HG03159 (cell line): ENCODE results near the gene INPP4B.

Experiments
- ATAC-seq: cut with Tn5 transposase; IDR thresholded peaks from one replicate; pipeline ENCODE4 v1.9.1; 2021; ENCODE audit warnings: mild to moderate bottlenecking, moderate library complexity; ENCODE audit not compliant: unreplicated experiment

INPP4B gene

DNA sequence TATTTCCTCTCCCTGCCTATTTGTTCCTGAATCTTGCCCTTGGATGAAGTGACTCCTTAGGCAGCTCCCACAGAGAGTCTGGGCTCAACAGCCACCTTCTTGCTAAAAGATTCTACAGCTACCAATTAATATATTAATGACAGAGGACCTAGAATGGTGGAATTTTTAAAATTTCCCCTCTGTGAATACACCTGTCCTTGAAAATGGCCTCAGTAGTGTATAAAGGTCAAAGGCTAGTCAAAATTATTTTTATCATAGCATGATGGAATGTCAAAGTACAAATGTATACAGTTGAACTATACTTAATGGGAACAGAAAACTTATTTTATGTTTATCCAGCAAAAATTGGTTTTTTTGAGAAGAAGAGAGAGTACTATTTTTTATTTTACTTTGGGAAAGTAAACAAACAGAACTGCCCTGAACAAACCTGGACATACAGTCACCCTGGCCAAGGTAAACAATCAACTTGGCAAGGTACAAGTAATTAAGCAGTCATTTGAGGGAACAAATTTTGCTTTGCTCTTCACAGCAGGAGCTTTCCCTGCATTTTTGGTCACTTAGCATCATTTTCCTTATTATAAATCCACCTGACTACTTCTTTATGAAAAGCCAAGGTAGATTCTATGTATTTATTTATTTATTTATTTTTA is 250.8 kb downstream of the INPP4B start:
- ATAC-seq = no peak

DNA sequence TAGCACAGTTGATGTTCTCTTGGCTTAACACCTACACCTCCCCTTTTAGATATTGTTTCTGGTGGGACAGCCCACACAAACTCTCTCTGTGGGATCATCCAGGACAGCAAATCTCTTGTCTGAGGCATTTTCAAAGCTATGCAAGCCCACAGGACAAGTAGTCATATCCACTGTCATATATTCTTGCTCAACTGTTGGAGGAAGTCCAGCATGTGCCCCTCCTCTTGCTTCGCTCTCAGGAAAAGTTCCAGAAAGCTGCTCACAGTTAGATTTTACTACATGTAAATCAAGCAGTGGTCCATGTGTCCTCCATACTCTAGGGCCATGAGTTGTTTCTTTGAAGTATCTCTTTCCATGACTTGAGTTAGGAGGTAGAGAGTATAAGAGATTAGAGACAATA is 260.7 kb downstream of the INPP4B start:
- ATAC-seq = no peak

DNA sequence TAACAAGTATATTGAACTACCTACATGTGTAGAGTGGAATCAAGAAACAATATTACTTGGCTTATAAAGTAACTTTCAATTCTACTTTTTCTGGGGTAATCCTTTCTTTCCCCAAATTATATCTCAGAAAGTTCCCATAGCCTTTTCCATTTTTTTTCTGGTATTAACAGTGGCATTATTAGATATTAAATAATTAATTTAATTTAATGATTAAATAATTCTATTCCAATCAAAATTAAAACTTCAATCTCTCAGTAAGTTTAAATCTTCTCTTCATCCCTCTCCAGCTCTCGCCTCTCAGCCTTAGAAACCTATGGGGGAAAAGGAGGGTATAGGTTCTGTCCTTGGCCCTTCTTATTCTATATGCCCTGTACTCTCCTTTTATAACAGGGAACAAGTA is 262.4 kb downstream of the INPP4B start:
- ATAC-seq = no peak

DNA sequence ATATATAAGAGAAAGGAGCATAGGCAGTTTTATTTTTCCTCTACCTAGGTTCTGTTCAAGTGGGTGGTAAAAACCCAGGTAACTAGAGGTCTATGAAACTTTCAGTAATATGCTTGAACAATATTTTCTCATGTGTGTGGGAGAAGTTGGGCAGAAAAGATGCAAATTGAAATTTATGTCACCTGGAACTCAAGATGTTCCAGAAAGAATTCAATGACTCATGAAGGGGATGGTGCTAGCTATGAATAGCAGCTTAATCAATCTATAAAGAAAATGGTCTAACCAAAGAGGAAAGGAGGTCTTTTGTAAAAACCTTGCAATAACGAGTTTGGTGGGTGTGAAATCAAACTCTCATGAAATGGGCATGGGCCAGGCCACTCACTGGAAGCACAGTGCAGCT is 263.8 kb downstream of the INPP4B start:
- no peak for ATAC-seq

DNA sequence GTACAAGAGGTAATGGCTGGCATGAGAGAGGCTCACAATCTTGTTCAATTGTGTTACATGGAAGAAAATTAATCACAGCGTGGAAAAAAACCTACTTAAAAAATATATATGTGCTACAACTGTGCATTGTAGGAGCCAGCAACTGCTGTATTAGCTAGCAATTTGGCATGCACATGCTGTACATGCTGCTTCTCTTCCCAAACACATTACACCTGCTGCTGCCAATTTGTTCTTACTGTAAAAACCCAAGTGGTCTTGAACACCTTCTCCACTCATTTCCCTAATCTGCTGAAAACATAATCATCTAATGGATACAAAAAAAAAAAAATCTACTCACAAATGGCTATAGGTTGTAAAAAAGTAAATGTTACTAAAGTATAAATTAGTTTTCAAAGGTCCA is 264.2 kb downstream of the INPP4B start:
- no peak for ATAC-seq

DNA sequence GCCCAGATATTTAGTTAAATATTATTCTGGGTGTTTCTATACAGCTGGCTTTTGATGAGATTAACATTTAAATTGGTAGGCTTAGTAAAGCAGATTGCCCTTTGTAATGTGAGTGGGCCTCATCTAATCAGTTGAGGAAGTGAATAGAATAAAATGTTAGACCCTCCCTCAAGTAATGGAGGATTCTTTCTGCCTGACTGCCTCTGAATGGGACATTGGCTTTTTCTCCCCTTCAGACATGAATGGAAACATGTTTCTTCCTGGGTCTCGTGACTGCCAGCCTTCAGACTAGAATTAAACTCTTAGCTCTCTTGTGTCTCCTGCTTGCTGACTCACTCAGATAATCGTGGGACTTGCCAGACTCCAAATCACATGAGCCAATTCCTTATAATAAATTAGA is 266.7 kb downstream of the INPP4B start:
- ATAC-seq = no peak

DNA sequence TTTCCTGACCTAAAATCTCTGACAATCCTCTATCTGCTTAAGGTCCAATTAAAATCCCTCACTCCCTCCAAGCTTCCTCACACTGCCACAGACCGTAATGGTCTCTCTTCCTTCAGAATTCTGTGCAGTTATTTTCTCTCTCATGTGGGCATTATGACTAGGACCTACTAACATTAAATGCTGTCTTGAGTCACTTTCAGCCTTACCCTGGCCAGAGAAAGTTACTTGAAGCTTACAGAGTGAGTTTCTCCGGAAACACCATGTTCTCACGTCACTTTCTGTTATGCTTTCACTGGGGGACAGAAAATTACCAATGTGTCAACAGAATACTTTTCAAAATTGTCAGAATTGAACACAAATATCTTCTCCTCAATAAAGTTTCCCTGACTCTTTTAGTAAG is 271.8 kb downstream of the INPP4B start:
- no peak for ATAC-seq

DNA sequence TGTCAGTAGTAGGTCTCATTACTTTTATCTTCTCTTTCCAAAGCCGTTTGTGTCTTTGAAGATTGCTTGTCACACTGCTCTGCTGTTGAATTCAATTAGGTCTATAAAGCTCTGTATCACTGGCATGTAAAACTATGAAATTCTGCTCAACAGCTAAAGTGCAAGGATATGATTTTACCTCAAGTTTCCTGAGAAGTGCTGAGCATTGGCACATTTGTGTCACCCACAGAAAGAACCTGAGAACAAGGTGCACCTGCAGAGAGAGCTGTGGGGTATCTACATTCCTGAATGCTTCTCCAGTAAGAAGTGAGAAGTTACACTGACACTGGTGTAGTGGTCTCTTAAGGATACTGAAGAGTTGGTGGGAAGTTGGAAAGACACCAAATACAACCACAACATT is 274.0 kb downstream of the INPP4B start:
- ATAC-seq = no peak

DNA sequence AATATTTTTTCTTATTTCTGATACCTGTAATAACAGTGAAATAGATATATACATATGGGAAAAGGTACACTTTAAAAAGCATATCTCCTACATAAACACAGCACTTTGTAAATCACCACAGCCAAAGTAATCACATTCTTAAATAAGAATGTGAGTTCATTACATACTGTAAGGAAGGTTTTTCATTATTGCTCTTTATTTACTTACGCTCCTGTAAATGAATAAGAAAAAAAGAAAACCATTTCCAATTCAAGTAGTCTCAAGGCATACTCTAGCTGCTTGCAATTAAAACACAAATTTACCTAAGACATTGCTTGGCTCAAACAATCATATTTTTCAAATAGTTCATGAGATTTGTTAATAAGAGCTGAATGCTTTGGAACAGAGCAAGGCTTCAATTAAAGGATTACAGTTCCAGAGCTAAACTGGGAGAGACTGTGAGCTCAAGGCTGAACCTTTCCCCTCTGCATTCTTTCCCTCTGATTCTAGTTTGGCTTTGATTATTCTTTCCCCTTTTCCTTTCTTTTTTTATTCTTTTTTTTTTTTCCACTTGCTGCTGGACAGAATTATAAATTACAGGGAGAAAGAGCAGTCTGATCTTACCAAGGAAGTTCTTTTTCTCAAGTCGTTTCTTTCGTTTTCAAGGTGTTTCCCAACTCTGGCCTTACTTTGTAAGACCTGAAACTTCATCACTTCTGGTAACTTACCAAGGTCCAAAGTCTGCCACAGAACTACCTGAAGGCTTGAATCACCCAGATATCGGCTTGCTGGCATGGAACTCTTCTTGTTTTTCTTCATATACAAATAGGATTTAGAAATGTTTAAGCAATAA is 278.3 kb downstream of the INPP4B start:
- ATAC-seq = no peak

DNA sequence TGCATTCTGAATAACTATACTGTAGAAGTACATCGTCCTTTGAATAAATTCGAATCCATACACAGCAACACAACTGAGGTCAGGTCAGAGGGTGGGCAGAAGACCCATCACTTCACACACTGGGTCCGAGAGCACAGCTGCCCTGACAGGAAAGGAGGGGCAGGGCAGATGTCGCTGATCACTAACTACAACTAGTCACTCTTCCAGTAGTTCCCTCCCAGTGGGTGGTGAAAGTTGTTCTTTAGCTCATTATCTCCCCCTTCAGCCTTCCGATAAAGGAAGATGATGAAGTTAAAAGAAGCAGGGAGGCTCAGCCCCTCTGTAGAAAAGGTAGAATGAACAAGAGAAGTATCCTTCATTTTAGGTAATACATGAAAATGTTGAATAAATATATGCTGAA is 278.9 kb downstream of the INPP4B start:
- ATAC-seq = no peak

DNA sequence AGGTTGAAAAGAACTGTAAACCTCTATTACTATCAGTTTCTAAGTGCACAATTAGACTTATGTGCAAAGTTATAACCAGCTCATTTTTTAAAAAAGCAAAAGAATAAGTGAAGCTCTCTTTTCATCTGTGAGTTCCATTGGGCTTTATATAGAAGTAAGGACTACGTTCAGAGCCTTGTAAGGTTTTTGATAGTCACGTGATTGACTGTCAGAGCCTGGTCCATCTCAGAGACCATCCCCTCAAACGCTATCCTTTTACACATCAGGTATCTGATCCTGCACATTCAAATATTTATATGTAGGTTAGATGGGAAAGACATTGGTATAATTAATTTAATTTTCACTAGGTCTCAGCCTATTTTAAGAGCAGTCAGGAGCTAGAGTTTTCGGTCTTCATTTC is 279.3 kb downstream of the INPP4B start:
- no peak for ATAC-seq

DNA sequence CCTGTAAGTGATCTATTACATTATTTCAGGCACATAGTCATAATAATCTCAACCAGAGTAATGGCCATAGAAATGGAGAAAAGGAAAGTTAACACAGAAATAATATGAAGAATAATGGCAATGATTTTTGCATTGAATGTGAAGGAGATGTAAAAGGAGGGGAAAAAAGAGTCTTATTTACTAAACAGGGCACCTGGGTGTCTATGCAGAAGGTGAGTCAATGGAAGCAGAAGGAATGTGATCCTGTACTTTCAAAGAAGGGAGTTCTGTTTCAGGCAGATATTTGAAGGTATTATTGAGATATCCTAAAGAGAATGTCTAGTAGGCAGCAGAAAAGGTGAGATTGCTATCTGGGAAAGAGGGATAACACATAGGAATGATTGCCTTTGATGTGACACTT is 279.9 kb downstream of the INPP4B start:
- ATAC-seq = no peak

DNA sequence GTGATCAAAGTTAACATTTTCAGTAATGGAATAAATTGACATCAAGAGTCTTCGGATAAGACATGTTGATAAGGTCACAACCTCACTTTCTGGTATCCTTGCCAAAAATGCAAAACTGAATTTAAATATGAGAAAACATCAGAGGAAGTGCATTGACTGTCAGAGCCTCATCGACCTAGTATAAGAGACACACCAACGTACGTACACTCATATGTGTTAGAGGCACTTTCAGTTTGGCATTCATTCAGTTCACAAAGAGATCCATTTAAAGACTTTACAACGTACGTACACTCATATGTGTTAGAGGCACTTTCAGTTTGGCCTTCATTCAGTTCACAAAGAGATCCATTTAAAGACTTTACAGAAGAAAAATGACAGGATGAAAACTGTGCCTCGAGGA is 280.3 kb downstream of the INPP4B start:
- ATAC-seq = peak; percentile 47

DNA sequence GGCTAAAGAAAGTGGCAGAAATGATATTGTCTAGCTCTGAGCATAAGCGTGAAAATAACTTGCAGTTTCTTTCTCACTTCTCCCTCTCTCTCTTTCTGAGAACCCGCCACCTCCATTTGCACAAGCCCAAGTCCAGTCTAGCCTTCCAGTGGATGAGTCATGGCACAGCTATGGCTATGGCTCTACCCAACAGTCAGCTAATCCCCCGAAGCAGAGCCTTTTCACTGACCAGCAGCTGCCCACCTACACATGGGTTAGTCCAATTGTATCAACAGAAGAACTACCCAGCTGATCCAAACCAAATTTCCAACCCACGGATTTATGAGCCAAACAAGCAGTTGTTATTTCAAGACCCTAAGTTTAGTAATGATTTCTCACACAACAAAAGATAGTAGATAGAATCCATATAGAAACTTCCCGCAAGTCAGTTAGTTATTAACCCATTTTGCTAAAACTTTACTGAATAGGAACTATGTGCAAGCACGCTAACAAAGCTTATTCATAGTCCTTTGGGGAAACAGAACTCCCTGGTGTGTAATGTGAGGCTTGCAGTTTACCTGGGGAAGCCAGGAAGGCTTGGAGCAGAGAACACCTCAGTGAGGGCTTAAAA is 282.3 kb downstream of the INPP4B start:
- ATAC-seq = no peak

DNA sequence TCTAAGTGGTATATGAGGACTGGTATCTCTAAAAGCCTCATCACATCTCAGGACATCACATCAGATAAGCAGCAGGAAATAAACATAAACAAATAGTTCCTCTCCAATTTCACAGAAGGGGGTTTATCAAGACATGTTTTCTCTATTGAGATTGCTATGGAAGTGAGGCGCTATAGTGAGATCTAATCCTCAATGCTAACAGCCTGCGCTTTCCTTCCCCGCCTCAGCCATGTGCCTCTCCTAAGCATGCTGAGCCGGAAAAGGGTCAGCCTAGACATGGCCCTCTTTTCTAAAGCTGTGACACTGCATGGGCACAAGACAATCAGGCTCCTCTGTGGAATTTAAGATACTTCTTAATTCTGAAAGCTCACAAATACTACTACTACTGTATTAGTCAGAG is 286.1 kb downstream of the INPP4B start:
- ATAC-seq = no peak

DNA sequence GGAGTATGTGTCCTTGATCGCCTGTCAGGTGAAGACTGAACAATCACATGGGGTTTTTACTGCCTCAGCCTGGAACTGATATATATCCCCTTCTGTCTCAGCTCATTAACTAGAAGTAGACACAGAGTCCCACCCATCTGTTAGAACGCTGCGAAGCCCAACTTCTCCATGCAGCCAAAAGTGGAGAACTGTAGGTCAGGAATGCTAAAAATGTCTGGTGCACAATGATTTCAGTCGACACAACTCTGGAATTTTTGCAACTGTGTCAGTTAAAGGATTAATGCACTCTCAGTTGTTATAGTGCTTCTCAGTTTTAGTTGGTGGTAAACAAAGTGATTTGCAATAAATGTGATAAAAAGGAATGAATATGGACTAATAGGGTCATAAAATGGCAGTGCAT is 287.2 kb downstream of the INPP4B start:
- ATAC-seq = no peak

DNA sequence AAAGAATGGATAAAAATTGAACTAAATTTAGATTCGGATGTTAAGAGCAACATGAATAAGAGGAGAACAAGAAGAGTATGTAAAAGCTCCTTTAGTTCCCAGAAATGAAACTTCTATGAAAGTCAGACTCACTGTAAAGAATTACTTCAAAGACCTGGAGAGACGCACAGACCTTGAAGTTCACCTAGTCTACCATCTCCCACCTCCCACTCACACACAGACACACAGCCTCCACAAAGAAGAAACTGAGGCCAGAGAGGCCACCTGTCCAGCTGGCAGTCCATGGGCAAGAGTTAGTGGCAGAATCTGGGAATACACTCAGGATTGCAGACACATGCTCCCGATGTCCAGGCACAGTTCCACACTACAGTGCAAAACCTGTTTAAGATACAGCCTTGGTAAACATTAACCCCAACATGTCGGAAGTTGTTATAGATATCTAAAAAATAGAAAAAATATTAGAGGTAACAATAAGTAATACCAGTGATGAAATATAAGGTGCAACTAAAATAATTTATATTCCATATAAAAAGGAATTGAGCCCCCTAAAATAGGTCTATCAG is 288.8 kb downstream of the INPP4B start:
- no peak for ATAC-seq

DNA sequence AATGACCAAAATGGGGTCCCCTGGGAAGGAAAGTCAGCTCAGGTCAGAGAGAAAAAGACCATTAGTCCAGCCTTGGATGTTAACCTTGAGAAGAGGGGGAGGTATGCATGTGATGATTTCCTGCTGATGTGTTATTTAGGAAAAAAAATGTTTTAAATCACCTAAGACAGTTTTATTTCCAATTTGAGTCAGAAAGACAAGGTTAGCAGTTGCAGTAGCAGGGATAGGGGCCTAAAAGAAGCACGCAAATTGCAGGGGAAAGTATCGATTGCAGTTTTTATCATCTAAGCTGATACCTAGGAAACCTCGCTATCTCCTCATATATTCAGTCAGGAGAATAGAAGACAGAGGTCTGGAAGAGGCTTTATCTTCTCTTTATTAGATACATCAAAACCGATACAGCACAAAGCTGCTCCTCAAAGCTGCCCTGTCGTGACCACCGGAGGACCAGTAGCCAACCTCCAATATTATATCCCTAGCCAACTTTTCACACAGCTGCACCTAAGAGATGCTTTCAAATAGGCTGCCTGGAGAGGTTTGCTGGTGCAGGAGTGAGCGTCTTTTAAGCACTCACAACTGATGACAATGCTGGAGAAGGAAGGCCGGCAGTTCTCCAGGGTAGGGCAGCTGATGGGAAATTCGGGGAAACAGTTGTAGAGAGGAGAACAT is 289.4 kb downstream of the INPP4B start:
- no peak for ATAC-seq

DNA sequence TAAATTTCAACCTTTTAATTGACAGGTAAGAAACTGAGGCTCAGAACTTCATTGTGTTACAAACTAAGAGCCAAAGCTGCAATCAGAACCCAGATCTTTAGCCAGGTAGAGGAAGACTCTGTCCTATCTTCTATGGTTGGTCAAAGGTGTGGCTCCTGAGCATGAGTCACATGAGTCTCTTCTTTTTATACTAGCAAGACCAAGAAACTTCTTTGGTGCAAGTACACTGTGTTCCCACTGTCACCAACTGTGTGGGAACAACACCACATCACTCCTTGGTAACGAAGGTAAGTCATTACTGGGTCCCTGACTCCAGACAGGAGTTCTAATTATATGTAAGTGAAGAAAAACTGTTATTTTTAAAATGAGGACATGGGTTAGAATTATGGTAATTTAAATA is 290.1 kb downstream of the INPP4B start:
- no peak for ATAC-seq

DNA sequence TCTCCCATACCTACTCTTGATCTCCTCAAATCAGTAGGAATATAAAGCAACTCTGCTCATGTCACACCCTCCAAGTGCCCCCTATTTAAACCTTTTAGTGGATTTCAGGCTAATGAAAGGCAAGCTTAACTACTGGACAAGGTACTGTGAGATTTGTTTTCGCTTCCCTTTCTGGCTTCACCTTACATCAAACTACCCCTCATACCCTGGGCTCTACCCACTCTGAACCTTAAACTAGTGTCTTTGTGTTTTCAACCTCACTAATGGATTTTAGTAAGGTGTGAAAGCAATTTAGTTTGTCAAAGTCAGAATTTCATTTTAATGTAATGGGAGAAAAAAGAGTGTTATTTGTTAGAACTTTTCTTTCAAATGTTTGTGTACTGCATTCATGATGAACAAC is 291.7 kb downstream of the INPP4B start:
- no peak for ATAC-seq

DNA sequence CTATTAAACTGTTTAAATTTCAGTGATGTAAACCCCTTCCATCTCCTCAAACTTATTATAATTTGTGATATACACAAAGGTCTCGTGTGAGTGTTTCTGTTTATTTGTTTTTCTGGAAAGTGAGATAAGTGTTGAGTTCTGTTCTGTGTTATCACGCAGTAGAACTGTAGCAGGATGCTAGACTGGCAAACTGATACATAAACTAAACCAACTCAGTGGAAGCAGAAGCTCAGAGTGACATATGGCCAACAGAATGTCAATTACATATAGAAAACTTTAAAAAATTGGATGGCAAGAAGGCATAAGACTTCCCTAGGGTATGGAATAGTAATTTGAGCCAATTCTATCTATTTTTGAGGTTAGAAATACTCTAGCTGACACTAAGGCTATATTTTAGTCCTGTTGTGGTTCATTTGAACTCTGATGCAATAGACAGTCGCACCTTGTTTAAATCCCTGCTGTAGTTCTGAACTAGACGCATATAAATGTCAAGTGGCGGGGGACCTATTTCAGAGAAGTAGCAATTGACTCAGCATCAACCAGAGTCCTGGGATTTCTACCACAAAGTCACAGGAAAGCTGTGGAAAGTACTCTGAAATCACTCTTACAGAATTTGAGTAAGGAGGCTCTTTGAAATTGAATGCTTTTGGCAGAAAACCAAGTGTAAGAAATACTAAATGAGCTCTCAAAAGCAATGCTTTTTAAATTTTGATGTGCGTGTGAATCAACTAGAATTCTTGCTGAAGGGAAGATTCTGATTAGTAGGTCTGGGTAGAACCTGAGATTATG is 294.4 kb downstream of the INPP4B start:
- no peak for ATAC-seq
